GM20431 (cell line): ENCODE data around the gene EPN2.

Experiments
- in situ Hi-C: fragments of 300-500 bp; cut with MseI, MboI; formaldehyde crosslinking; loops from one replicate; pipeline ENCODE4 v1.15.0; 2020; ENCODE audit warnings: low sequenced_read_pairs; ENCODE audit not compliant: unreplicated experiment

EPN2 gene

GRCh38 chr17:19288453-19288852, 51.3 kb downstream of the EPN2 start:
- in situ Hi-C loops, result no loop called here

- in situ Hi-C loops, result no loop called here
Measured at GRCh38 chr17:19290066-19290705, 53.0 kb downstream of the EPN2 start.

- in situ Hi-C loops, result no loop called here
Measured at GRCh38 chr17:19291646-19292376, 54.6 kb downstream of the EPN2 start.

GRCh38 chr17:19292377-19292711, 55.2 kb downstream of the EPN2 start:
- in situ Hi-C loops, result no loop called here

GRCh38 chr17:19294443-19294842, 57.3 kb downstream of the EPN2 start:
- in situ Hi-C loops, result no loop called here

- in situ Hi-C loops, result no loop called here
Measured at GRCh38 chr17:19295473-19296135, 58.4 kb downstream of the EPN2 start.

GRCh38 chr17:19296786-19297778, 59.9 kb downstream of the EPN2 start:
- in situ Hi-C loops, result no loop called here

- in situ Hi-C loops, result no loop called here
Measured at GRCh38 chr17:19298569-19299213, 61.5 kb downstream of the EPN2 start.

GRCh38 chr17:19299214-19299747, 62.1 kb downstream of the EPN2 start:
- in situ Hi-C loops, result no loop called here

GRCh38 chr17:19299866-19300265, 62.7 kb downstream of the EPN2 start:
- in situ Hi-C loops, result no loop called here

- in situ Hi-C loops, result no loop called here
Measured at GRCh38 chr17:19301274-19301951, 64.2 kb downstream of the EPN2 start.

GRCh38 chr17:19301973-19302372, 64.8 kb downstream of the EPN2 start:
- in situ Hi-C loops, result no loop called here

- in situ Hi-C loops, result no loop called here
Measured at GRCh38 chr17:19302791-19303331, 65.7 kb downstream of the EPN2 start.

GRCh38 chr17:19303367-19303776, 66.2 kb downstream of the EPN2 start:
- in situ Hi-C loops, result no loop called here

GRCh38 chr17:19304209-19304608, 67.0 kb downstream of the EPN2 start:
- in situ Hi-C loops, result no loop called here

- in situ Hi-C loops, result no loop called here
Measured at GRCh38 chr17:19304751-19305150, 67.6 kb downstream of the EPN2 start.

GRCh38 chr17:19305256-19305655, 68.1 kb downstream of the EPN2 start:
- in situ Hi-C loops, result no loop called here

GRCh38 chr17:19305761-19306159, 68.6 kb downstream of the EPN2 start:
- in situ Hi-C loops, result no loop called here
